ENCODE measurements around the gene CDK14.

Gene CDK14

GRCh38 chr7:90817846-90818245, 221.7 kb downstream of the CDK14 start:
- no peak for DNase-seq

DNA sequence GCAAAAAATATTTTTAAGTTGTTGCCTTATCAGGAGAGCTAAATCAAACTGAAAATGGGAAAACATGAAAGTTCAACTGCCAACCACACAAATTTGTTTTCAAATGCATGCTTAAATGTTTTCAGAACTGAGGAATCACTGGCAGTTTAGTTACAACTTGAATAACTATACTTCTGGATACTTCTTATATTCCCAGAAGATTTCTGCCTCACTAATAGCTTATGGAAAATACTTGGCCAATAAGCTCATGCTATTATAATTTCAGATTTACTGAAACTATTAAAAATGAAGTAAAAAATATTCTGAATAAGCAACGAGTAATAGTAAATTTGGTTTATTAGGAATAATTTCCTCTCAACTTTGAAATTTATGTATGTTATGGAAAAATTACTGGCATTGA, 222.2 kb downstream of the CDK14 start:
- no peak for DNase-seq

- DNase-seq, result no peak
These were observed 226.0 kb downstream of the CDK14 start for GRCh38 chr7:90821961-90822620.

- no peak for DNase-seq
These were observed 228.5 kb downstream of the CDK14 start for GRCh38 chr7:90824386-90825307.

- no peak for DNase-seq
These were observed 229.7 kb downstream of the CDK14 start for GRCh38 chr7:90825779-90826178.

DNA sequence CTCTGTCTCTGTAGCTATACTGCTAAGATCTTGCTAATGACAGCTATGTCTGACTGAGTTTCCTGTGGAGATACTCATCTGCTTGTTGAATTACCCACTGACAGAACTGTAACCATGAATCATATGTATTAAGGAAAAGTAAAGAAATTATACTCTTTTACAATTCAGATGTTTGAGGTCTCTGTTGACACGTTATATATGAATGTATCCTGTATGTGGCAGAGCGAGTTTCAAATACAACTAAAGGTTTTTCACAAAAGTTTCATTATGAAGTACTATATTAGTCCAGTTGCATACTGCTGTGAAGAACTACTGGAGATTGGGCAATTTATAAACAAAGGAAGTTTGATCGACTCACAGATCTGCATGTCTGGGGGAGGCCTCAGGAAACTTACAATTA, 232.5 kb downstream of the CDK14 start:
- no peak for DNase-seq

DNA sequence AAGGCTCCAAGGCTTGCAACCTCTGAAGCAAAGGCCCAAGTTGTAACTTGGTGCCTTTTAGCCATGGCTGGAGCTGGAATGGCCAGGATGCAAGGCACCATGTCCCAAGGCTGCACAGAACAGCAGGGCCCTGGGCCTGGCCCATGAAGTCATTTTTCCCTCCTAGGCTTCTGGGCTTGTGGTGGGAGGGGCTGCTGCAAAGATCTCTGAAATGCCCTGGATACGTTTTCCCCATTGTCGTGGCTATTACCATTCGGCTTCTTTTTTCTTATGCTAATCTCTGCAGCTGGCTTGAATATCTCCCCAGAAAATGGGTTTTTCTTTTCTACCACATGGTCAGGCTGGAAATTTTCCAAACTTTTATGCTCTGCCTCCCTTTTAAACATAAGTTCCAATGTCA, 234.2 kb downstream of the CDK14 start:
- no peak for DNase-seq

DNA sequence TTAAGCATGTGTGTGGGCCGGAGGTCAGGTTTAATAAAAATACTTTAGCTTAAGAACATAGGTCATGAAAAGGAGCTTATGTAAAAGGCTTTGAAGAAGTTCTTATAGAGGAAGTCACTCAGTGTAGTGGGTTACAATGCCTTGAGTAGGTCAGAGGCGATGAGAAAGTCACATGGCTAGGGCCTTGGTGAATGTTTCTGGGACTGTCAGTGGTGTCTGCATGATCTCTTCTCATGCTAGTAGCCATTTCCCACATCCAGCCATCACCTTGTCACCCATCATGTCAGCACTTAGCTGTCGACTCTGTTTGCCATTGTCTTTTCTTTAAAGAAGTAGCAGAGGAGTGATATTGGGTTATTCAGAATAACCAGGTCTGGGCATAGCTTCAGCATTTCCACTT, 236.6 kb downstream of the CDK14 start:
- DNase-seq, result no peak

DNA sequence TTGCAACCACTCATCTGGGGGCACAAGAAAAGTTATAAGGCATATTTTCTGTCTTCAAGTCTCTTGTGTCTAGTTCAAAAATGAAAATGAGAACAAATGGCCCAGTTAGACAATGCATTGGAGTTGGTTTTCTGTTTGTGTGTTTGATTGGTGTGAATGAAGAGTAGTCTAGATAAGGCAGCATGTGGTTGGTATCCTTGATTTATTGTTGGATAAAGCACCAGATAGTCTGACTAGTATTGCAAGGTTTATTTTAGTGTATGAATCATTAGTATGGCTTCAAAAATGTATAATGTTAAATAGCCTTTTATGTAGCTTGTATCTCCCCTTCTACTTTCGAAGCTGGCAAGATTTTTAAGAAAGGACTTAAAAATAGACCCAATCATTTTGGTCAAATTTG, 237.3 kb downstream of the CDK14 start:
- DNase-seq, result no peak

- no peak for DNase-seq
These were observed 238.7 kb downstream of the CDK14 start for GRCh38 chr7:90834771-90835170.

GRCh38 chr7:90835861-90836260, 239.7 kb downstream of the CDK14 start:
- no peak for DNase-seq

- DNase-seq, result no peak
These were observed 240.8 kb downstream of the CDK14 start for GRCh38 chr7:90836937-90837336.

GRCh38 chr7:90838799-90839198, 242.7 kb downstream of the CDK14 start:
- DNase-seq, result no peak

- DNase-seq, result no peak
These were observed 243.2 kb downstream of the CDK14 start for GRCh38 chr7:90839316-90839715.

GRCh38 chr7:90839727-90840291, 243.7 kb downstream of the CDK14 start:
- DNase-seq, result no peak

DNA sequence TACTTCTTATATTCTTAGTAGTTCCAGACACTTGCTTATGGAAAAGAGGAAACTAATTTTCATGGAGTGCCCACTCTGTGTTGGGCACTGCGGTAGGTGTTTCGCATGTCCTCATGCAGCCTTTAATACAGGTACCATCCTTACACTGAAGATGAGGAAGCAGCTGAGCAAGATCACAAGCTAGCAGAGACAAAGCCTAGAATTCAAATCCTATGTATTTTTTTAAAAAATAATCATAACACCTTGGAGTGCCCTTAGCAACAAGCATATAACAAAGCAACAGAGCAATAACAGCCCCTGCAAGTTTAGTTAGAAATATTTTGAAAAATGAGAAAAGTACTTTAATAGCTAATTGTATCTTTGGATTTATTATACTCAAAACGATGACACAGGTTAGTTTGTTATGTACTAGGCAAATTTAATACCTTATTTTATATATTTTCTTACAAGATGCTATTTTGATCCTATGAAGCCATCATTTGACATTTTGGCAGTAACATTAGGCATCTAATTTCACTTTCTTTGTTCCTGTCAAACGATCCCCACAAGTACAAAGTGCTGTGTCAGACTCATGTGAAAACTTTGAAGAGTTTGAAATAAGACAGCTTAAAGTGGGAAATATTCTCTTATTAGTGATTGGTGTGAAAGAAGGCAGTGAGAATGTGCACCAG, 245.8 kb downstream of the CDK14 start:
- DNase-seq, result no peak

- no peak for DNase-seq
These were observed 246.3 kb downstream of the CDK14 start for GRCh38 chr7:90842430-90842788.

DNA sequence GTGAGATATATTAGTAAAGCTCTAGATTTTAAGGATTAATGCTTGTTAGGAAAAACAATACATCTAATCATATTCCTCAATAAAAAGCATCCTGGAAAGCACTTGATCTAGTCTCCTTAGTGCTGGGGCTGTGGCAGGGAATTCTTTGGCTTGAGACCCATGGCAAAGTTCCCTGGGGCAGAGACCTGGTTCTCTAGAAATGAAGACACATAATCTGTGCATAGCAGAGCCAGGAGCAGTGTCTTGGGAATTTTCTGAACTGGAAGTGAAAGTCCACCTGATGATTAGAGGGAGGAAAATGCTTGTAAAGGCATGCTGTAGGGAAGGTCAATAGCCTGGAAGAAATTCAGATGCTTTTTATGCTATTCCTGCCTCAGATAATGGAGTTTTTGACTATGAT, 247.4 kb downstream of the CDK14 start:
- DNase-seq, result no peak

DNA sequence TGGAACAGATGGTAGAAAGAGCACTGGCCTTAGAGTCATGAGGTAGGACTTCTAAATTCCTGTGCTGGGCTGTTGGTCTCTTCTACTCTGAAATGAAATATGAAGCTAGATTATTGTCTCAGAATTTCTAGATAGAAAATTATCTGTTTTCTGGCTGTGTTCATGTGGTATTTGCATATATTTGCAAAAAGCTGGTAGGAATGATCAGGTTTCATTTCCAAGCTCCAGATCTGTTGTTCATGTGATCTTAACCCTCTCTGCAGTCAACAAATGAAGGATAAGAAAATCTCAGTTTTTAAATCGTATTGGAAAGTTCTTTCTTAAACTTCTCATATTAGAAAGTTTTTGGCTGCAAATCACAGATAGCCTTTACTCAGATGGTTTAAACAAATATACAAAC, 248.3 kb downstream of the CDK14 start:
- no peak for DNase-seq

- no peak for DNase-seq
These were observed 250.1 kb downstream of the CDK14 start for GRCh38 chr7:90846192-90846591.

DNA sequence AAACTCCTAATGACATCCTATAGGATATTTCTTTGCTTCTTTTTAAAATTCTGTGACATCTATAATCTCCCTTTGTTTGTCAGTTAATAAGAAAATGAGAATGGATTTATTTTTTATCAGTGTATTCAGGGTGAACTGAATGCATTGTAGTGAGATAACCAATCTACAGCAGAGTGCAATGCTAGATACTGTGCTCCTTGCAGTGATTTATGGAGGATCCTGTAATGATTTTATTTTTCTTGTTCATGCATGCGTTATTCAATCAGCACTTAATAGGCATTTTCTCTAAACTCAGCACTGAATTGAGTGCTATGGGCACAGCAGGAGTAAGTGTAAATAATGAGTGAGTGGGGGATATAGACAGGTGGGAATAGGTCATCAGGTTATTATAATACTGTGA, 253.9 kb downstream of the CDK14 start:
- no peak for DNase-seq

- DNase-seq, result no peak
These were observed 254.3 kb downstream of the CDK14 start for GRCh38 chr7:90850471-90850870.

DNA sequence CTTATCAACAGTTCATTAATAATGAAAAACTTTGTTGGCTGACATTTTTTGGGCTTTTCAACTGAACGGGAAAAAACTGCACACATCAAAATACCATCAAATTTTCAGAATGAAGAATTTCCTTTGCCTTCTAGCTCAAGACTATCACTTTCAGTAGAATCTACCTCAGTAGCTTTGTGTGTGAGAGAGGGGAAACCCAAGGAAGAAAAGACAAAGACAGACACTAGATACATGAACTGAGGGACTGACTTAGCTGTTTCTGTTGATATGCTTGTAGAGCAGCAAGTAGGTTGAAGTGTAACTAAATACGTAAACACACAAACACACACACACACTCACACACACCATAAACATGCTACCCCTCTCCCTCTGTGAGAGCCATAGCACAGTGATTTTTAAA, 257.1 kb downstream of the CDK14 start:
- DNase-seq, result no peak
